Breast epithelium (tissue), 3 donors: Measurements from ENCODE around the gene NEK6.

ENCODE experiments used
- POLR2AphosphoS5 ChIP-seq, 3 donors: sonication (generic); formaldehyde crosslinking; IDR thresholded peaks; one replicate each; pipeline ENCODE4 v1.6.1; 2017; ENCODE audit warnings: antibody characterized with exemption in 3 of 3
- TF ChIP-seq, protein P1 (sequence below), 3 donors: fragments of 450-650 bp; IDR thresholded peaks; one replicate each; pipeline ENCODE4 v1.5.1; 2016 to 2017; ENCODE audit warnings: antibody characterized with exemption in 3 of 3, mild to moderate bottlenecking in 3 of 3, moderate library complexity in 3 of 3

DNA sequence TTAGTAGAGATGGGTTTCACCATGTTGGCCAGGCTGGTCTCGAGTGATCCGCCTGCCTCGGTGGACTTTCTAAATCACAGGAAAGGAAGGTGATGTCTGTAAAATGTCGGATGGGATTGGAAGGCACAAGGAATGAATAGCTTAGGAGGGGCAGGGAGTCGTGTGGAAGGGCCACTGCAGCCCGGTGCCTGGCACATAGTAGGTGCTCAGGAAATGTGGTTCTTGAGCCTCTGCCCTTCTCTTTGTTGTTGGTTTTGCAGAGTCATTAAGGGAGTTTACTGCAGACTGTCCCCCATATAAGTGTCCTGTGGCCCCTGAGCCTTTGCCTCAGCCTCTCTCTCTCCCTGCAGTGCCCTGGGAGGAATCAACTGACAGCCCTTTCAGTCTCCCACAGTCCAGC lies 11.8 kb downstream of the NEK6 start:
- TF ChIP-seq POLR2AphosphoS5 (IDR thresholded peaks at IDR 0.05), result no peak
- TF ChIP-seq, protein P1, sequence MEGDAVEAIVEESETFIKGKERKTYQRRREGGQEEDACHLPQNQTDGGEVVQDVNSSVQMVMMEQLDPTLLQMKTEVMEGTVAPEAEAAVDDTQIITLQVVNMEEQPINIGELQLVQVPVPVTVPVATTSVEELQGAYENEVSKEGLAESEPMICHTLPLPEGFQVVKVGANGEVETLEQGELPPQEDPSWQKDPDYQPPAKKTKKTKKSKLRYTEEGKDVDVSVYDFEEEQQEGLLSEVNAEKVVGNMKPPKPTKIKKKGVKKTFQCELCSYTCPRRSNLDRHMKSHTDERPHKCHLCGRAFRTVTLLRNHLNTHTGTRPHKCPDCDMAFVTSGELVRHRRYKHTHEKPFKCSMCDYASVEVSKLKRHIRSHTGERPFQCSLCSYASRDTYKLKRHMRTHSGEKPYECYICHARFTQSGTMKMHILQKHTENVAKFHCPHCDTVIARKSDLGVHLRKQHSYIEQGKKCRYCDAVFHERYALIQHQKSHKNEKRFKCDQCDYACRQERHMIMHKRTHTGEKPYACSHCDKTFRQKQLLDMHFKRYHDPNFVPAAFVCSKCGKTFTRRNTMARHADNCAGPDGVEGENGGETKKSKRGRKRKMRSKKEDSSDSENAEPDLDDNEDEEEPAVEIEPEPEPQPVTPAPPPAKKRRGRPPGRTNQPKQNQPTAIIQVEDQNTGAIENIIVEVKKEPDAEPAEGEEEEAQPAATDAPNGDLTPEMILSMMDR (IDR thresholded peaks at IDR 0.05), result no peak
